ENCODE data around the gene MYOCOS. TPM values are rescaled to one million over a fixed set of nuclear protein-coding genes. Genes with fewer than 3 reads are reported as not detected.
"Not testable (repeated sequence)": the region's sequence is repeated elsewhere in the genome, so short reads cannot be mapped to it uniquely, and the experiment has no call there.

MYOCOS gene
- total and polyA plus RNA-seq, 2 experiments from 2014 or later = 0.10 TPM; not detected in 1

DNA sequence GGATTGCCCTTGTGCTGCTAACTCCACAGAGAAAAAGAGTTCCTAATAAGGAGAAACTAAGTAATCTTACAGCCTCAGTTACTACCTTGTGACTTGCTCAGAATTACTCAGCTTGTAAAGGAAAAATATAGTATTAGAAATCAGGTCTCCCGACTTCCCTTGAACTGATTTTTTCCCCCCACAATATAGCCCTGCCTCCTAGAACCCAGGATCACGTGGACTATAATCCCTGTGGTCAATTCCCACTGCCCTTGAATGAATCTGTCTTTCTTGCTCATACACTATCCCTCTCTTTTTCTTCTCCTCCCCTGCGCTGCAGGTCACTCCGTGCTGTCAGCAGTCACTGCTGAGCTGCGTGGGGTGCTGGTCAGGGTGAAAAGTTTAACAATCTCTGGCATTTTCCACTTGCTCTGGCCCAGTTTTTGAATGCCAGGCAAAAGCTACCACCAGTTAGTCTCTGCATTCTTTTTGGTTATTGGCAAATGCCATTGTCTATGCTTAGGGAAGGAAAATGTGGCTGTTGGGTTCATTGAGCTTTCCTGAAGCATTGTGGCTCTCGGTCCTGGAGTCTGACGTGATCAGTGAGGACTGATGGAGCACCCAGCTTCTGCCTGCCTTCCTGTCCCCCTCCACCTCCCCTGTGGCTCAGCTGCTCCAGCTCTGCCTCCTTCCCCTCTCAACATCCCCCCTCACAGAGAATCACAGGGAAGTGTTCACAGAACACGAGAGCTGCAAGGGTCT lies 32.3 kb downstream of the MYOCOS start:
- no peaks in the 10 kb centered on the region for H3K27me3 ChIP-seq
- peak overlapping the region; percentile 98 for H3K27ac ChIP-seq
- H3K4me1 ChIP-seq (ENCODE audit: low read depth) = peaks cover 26% of the 10 kb centered on the region
- H3K4me3 ChIP-seq = no peak overlapping the region
- no peaks in the 10 kb centered on the region for H3K9me3 ChIP-seq (ENCODE audit: low read depth)
- TF ChIP-seq, protein P1, sequence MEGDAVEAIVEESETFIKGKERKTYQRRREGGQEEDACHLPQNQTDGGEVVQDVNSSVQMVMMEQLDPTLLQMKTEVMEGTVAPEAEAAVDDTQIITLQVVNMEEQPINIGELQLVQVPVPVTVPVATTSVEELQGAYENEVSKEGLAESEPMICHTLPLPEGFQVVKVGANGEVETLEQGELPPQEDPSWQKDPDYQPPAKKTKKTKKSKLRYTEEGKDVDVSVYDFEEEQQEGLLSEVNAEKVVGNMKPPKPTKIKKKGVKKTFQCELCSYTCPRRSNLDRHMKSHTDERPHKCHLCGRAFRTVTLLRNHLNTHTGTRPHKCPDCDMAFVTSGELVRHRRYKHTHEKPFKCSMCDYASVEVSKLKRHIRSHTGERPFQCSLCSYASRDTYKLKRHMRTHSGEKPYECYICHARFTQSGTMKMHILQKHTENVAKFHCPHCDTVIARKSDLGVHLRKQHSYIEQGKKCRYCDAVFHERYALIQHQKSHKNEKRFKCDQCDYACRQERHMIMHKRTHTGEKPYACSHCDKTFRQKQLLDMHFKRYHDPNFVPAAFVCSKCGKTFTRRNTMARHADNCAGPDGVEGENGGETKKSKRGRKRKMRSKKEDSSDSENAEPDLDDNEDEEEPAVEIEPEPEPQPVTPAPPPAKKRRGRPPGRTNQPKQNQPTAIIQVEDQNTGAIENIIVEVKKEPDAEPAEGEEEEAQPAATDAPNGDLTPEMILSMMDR (IDR thresholded peaks at IDR 0.05; ENCODE audit: low read depth, low read length) = no peak
- peak; percentile 56 to 79 for DNase-seq (ENCODE audit: low read depth in 1 of 2, low spot score in 1 of 2)
- no peaks in the 10 kb centered on the region for H3K36me3 ChIP-seq

- H3K27ac ChIP-seq = peak overlapping the region; percentile 98
- no peaks in the 10 kb centered on the region for H3K9me3 ChIP-seq (ENCODE audit: low read depth)
- TF ChIP-seq, protein P1 (IDR thresholded peaks at IDR 0.05; ENCODE audit: low read depth, low read length) = peak; percentile 96
These were observed 33.1 kb downstream of the MYOCOS start for GRCh38 chr1:171654942-171655745.

DNA sequence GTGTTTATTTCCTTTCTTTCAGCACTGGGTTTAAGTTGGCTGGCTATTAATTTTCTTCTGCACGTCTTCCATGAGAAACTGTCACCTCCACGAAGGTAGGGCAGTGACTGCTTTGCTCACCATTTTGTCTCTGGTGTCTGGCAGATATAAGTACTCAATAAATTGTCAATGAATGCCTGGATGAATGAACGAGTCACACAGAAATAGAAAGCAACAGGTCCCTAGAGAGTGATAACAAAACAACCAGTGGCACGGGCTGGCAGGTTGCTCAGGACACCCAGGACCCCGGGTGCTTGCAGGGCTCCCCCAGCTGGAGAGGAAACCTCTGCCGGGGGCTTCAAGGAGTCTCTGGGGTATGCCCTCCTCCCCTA lies 33.7 kb downstream of the MYOCOS start:
- Histone ChIP-seq H3K27me3 (no peaks in the 10 kb centered on the region), H3K4me1 (ENCODE audit: low read depth) (peaks cover 26% of the 10 kb centered on the region), H3K9me3 (ENCODE audit: low read depth) (no peaks in the 10 kb centered on the region), H3K4me3 (peak overlapping the region; percentile 4), H3K36me3 (no peaks in the 10 kb centered on the region), H3K27ac (peak overlapping the region; percentile 98)
- TF ChIP-seq, protein P1 (IDR thresholded peaks at IDR 0.05; ENCODE audit: low read depth, low read length) = no peak
- no peak for DNase-seq (ENCODE audit: low read depth in 1 of 2, low spot score in 1 of 2)

More at GRCh38 chr1:171654942-171655745, 33.1 kb downstream of the MYOCOS start:
- Histone ChIP-seq H3K4me1 (ENCODE audit: low read depth) (peaks cover 26% of the 10 kb centered on the region), H3K4me3 (peak overlapping the region; percentile 4), H3K27me3 (no peaks in the 10 kb centered on the region), H3K36me3 (no peaks in the 10 kb centered on the region)
- DNase-seq (ENCODE audit: low read depth in 1 of 2, low spot score in 1 of 2) = peak; percentile 86 to 94

GRCh38 chr1:171656206-171656605 lies 34.2 kb downstream of the MYOCOS start:
- H3K27me3 ChIP-seq; H3K9me3 ChIP-seq (ENCODE audit: low read depth); DNase-seq (ENCODE audit: low read depth in 1 of 2, low spot score in 1 of 2); H3K36me3 ChIP-seq; H3K4me3 ChIP-seq: not testable (repeated sequence)
- Histone ChIP-seq H3K27ac (peak overlapping the region; percentile 98), H3K4me1 (ENCODE audit: low read depth) (peaks cover 26% of the 10 kb centered on the region)

DNA sequence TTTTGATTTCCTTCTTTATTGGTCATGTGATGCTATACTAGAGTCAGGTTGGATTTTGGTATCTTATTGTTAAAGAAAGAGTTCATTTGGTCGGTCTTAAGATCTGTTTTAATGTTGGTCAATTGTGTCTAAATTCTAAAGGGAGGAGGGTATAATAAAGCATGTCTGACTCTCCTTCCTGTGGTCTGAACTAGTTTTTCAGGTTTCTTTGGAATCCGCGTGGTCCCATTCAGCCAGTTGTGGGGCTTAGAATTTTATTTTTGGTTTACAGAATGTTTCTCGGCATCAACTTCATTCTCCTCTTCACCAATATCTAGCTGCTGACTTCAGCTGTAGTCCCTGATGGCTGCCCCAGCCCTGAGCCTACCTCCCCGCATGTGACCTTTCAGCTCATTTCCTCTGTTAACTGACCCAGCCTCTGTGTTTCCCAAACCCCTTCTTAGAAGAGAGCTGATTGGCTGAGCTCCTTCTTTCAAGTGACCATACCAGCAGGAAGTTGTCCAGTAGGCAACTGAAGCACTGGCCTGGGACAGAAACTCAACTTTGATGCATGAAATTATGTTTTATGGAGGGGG lies 39.1 kb downstream of the MYOCOS start:
- Histone ChIP-seq H3K4me3 (no peak overlapping the region), H3K9me3 (ENCODE audit: low read depth) (no peaks in the 10 kb centered on the region), H3K27me3 (no peaks in the 10 kb centered on the region), H3K36me3 (no peaks in the 10 kb centered on the region), H3K4me1 (ENCODE audit: low read depth) (no peaks in the 10 kb centered on the region), H3K27ac (no peak overlapping the region)
- no peak for DNase-seq (ENCODE audit: low read depth in 1 of 2, low spot score in 1 of 2)
- TF ChIP-seq, protein P1 (IDR thresholded peaks at IDR 0.05; ENCODE audit: low read depth, low read length) = no peak
